HG03575 (cell line): ENCODE measurements around the gene HLX.

Experiments
- ATAC-seq: cut with Tn5 transposase; IDR thresholded peaks from one replicate; pipeline ENCODE4 v1.9.1; 2021; ENCODE audit not compliant: unreplicated experiment, insufficient number of reproducible peaks, low FRiP score; ENCODE audit errors: extremely low read depth

HLX gene

GRCh38 chr1:220879076-220879508 is at the start of gene HLX:
TSS of gene HLX (plus strand) at chr1:220879443. CDS start at chr1:220879858, 415 bp downstream.
- no peak for ATAC-seq

DNA sequence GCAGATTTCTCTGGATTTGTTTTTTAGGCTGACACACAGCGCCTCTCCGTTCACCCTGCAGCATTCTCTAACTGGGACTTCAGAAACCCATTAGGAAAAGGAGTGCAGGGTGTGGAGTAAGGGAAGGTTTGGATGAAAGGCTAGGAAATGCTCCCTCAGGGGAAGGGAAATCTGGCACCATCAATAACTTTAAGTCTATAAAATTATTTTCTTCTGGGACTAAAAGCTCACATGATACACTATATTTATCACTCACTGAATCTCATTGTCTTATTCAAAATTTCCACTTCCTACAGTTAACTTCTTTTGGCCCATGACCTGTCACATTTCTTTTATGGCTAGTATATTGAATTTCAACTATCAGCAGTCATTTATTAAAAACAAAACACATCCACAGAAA is 45.8 kb upstream of the HLX start:
- ATAC-seq = no peak

- ATAC-seq = no peak
These were observed 44.9 kb upstream of the HLX start for GRCh38 chr1:220834155-220834870.

GRCh38 chr1:220838578-220838977 is 40.7 kb upstream of the HLX start:
- ATAC-seq = no peak

- ATAC-seq = no peak
These were observed 39.8 kb upstream of the HLX start for GRCh38 chr1:220839474-220839873.

DNA sequence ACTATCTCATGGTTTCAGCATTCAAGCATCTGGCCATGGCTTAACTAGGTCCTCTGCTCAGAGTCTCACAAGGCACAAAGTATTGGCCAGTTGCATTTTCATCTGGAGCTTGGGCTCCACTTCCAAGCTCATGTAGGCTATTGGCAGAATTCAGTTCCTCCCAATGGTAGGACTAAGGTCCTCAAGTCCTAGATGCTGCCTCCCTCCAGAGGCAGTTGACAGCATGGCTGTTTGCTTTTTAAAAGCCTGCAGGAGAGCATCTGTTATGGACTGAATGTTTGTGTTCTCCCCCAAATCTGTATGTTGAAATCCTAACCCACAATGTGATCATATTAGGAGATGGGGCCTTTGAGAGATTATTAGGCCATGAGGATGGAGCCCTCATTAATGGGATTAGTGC is 38.0 kb upstream of the HLX start:
- no peak for ATAC-seq

DNA sequence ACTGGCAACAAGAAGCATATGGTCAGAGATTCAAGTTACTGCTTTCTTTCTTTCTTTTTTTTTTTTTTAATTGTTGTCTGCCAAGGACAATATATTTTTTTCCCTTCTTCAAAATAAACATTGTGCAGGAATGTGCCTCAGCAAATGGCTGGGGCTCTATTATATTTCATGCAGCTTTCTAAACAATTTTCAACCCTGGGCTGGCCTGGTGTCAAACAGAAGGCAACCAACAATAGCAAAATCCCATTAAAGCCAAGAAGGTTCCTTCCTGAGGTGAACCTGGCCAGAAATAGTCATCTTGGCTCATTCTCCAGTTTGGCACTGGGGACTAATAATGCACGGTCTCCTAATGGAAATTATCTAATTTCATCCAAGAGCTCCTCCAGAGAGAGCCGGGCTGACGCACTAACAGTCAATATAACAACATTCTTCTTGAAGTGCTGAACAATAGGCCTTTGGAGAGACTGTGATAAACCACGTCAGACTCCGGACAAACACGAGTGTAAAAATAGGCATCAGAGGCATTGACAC is 35.7 kb upstream of the HLX start:
- no peak for ATAC-seq

GRCh38 chr1:220852408-220852807 is 26.8 kb upstream of the HLX start:
- no peak for ATAC-seq

DNA sequence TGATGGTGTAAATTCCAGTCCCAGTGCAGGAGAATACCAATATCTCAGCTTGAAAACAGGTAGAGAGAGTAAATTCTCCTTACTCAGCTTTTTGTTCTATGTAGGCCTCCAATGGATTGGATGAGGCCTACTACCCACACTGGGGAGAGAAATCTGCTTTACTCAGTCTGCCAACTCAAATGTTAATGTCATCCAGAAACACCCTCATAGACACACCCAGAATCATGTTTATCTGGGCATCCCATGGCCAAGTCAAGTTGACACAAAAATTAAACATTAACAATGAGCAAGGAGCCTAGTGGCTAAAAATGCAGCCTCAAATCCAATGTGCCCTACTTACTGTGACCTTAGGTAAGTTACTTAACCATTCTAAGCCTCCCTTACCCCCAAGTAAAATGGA is 6.9 kb upstream of the HLX start:
- no peak for ATAC-seq

- no peak for ATAC-seq
These were observed 6.2 kb upstream of the HLX start for GRCh38 chr1:220873087-220873486.

- no peak for ATAC-seq
These were observed 5.2 kb upstream of the HLX start for GRCh38 chr1:220873868-220874655.

DNA sequence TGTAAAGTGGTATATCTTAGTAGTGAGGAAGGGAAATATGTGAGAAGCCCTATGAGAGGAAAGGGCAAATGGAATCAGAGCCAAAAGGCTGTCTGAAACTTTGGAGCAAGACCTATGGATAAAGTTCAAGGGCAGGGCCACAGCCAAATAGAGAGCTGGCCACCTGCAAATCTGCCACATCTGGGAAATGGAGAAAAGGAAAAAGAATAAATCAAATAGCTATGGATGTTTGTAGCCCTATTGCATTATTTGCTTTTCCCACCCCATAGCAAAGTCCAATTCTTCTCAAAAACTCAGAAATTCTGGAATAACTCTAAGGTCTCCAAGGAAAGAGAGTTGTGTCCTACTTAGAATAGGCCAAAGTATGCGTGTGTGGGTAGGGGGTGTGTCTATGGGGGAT is 4.0 kb upstream of the HLX start:
- no peak for ATAC-seq

GRCh38 chr1:220876511-220877376 is 2.5 kb upstream of the HLX start:
- no peak for ATAC-seq

- ATAC-seq = no peak
These were observed 1.7 kb upstream of the HLX start for GRCh38 chr1:220877377-220878095.

DNA sequence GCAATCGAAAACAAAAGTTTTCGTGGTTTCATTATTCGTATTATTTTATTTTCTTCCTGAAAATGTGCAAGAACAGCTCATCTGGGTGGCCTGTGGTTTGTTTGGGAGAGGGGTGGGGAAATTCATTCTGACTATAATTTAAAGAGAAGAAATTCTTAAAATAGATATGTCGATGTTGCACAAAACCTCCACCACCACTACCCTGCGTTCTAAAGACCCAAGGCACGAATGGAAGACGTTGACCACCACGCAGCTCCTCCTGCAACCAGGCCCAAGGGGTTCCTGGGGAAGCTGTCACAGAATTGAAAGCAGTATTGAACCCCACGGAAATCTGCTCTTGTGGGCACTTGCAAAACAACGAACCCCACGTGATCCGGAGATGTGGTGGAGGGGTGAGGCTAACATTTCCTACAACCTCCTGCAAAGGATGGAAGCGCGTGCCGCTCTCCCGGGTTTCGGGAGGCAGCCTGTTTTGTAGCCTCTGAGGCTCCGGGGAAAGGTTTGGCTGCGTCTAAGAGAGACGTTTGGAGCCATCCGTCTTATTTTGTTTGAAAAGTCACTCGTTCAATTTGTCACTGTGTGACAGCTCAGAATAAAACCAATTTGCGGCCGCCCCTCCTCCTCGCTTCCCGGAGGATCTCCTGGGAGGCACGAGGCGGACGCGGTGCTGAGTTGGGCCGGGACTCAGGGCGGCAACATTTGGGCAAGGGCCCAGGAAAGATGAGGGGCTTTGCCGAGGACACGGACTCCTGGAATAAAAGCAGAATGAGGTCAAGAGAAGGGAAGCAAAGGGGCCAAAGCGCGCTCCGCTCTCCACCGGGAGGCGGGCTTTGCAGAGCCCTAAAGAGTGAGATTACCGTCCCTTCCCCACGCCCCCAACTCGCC is 810 bp upstream of the HLX start:
- ATAC-seq = no peak

DNA sequence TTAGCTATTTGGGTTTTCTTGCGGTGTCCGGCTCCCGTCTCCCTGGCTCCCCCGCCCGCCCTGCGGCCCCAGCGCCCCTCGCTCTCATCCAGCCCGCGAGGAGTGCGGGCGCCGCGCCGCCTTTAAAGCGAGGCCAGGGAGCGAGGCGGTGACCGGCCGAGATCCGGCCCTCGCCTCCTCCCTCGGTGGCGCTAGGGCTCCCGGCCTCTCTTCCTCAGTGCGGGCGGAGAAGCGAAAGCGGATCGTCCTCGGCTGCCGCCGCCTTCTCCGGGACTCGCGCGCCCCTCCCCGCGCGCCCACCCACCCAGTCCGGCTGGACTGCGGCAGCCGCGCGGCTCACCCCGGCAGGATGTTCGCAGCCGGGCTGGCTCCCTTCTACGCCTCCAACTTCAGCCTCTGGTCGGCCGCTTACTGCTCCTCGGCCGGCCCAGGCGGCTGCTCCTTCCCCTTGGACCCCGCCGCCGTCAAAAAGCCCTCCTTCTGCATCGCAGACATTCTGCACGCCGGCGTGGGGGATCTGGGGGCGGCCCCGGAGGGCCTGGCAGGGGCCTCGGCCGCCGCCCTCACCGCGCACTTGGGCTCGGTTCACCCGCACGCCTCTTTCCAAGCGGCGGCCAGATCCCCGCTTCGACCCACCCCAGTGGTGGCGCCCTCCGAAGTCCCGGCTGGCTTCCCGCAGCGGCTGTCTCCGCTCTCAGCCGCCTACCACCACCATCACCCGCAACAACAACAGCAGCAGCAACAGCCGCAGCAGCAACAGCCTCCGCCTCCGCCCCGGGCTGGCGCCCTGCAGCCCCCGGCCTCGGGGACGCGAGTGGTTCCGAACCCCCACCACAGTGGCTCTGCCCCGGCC is 492 bp downstream of the HLX start:
- ATAC-seq = no peak

GRCh38 chr1:220880362-220880670 is 1.1 kb downstream of the HLX start:
- ATAC-seq = no peak
